Measurements from ENCODE around the gene COL12A1.

The COL12A1 gene

DNA sequence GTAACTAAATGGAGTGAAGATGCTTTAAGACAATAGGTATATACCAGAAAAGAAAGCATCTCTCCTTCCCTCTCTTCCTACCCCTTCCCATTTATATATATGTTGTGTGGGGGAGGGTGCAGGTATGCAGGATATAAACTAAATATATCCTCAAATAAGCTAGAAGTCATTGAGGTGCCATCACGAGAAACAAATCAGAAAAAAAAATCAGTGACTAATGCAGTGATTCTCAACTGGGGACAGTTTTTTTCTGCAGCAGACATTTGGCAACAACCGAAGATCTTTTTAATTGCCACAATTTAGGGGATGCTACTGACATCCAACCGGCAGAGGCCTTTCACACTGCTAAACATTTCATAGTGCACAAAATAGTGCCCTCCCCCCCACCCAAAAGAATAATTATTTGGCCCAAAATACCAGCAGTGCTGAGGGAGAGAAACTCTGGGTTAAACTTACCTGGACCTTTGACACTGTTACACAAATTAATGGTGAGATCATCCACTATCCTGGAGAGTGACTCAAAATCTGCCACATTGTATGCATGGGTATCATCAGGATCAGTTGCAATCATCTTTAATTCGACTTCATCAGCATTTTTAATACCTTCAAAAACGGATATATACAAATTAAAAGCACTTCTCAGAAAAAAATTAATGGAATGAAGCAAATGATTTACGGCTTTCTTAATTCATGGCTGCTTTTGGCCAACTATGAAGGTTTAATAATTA is 55.0 kb downstream of the COL12A1 start:
- TF ChIP-seq, protein P1, sequence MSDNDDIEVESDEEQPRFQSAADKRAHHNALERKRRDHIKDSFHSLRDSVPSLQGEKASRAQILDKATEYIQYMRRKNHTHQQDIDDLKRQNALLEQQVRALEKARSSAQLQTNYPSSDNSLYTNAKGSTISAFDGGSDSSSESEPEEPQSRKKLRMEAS (IDR thresholded peaks at IDR 0.05; ENCODE audit: low read depth, low read length), result no peak
- TF ChIP-seq MYC (IDR thresholded peaks at IDR 0.05; ENCODE audit: low read depth, low read length) (no peak), POLR2A (IDR thresholded peaks at IDR 0.05; ENCODE audit: extremely low read depth, insufficient read length) (no peak)
- TF ChIP-seq, protein P2, sequence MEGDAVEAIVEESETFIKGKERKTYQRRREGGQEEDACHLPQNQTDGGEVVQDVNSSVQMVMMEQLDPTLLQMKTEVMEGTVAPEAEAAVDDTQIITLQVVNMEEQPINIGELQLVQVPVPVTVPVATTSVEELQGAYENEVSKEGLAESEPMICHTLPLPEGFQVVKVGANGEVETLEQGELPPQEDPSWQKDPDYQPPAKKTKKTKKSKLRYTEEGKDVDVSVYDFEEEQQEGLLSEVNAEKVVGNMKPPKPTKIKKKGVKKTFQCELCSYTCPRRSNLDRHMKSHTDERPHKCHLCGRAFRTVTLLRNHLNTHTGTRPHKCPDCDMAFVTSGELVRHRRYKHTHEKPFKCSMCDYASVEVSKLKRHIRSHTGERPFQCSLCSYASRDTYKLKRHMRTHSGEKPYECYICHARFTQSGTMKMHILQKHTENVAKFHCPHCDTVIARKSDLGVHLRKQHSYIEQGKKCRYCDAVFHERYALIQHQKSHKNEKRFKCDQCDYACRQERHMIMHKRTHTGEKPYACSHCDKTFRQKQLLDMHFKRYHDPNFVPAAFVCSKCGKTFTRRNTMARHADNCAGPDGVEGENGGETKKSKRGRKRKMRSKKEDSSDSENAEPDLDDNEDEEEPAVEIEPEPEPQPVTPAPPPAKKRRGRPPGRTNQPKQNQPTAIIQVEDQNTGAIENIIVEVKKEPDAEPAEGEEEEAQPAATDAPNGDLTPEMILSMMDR (IDR thresholded peaks at IDR 0.05; ENCODE audit: low read depth, low read length), result no peak
- no peak for DNase-seq (ENCODE audit: low read depth)
- no peak overlapping the region for H3K4me3 ChIP-seq (ENCODE audit: low read depth, low read length)

DNA sequence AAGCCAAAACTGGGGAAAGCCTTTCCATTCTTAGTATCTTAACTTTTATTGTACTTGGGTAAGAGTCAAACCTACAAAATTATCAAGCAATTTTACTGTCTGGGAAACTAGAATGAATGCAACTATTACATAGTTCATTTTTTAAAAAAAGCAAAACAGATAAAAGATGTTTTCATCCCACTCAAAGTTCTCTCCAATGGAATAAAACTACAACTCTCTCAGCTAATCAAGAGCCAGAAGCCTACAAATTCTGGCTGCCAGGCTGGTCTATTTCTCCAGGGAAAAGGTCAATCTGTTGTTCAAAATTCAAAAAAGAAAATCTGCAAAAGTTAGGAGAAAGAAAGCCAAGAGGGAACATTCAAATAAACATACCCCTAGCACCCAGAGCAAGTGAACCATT is 56.2 kb downstream of the COL12A1 start:
- TF ChIP-seq, protein P1 (IDR thresholded peaks at IDR 0.05; ENCODE audit: low read depth, low read length), result no peak
- TF ChIP-seq POLR2A (IDR thresholded peaks at IDR 0.05; ENCODE audit: extremely low read depth, insufficient read length) (no peak), MYC (IDR thresholded peaks at IDR 0.05; ENCODE audit: low read depth, low read length) (no peak)
- TF ChIP-seq, protein P2 (IDR thresholded peaks at IDR 0.05; ENCODE audit: low read depth, low read length), result no peak
- H3K4me3 ChIP-seq (ENCODE audit: low read depth, low read length), result no peak overlapping the region
- no peak for DNase-seq (ENCODE audit: low read depth)

DNA sequence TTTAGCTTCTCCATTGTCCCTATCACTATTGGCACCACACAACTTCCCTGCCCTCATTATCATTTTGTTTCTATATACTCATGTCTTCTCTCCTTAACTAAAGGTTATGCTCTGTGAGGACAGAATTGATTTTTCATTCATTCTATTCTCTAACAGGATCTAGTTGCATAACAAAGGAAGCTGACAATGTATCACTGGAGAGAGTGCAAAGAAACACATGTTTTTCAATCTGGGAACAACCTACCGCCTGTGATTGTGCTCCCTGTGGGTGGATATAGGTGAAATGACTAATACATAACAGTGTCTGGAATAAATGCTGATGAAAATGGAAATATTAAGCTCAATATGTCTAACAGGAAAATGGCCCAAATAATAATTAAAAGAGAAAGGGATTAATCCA is 56.6 kb downstream of the COL12A1 start:
- no peak for DNase-seq (ENCODE audit: low read depth)
- TF ChIP-seq, protein P1 (IDR thresholded peaks at IDR 0.05; ENCODE audit: low read depth, low read length), result no peak
- no peak overlapping the region for H3K4me3 ChIP-seq (ENCODE audit: low read depth, low read length)

DNA sequence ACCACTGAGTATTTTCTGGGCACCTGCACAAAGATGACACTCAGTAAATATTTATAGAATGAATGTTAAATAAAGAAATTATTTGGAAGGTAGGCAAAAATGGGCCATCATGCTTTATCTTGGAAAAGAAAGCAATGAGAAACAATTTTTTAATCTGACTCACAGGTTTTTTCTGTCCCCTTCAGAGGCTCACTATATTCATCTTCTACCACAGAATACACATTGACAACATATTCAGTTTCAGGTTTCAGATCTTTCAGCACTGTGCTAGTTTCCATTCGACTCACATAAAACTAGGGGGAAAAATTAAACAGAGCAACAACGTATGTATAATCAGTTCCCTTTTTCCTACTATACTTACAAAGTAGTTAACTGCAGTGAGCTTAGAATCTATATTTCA is 58.3 kb downstream of the COL12A1 start:
- no peak overlapping the region for H3K4me3 ChIP-seq (ENCODE audit: low read depth, low read length)
- no peak for DNase-seq (ENCODE audit: low read depth)

DNA sequence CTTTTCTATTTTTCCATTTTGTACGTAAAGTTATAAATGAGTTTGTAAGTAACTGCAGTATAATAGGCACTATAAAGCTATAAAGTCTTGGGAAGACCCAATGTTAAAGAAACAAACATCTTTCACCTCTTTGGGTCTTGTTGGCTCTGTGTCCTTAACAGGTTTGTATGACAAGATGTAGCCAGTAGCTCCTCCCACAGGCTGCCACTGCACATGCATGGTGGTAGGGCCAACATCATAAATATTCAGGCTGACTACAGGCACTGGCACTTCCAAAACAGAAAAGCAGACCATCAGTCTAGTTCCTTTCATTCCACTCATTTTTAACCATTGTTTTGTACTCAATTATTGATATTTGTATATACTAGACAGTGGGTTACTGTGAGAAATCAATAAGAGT is 59.9 kb downstream of the COL12A1 start:
- TF ChIP-seq, protein P2 (IDR thresholded peaks at IDR 0.05; ENCODE audit: low read depth, low read length), result no peak
- TF ChIP-seq, protein P1 (IDR thresholded peaks at IDR 0.05; ENCODE audit: low read depth, low read length), result no peak
- TF ChIP-seq MYC (IDR thresholded peaks at IDR 0.05; ENCODE audit: low read depth, low read length) (no peak), POLR2A (IDR thresholded peaks at IDR 0.05; ENCODE audit: extremely low read depth, insufficient read length) (no peak)
- DNase-seq (ENCODE audit: low read depth), result peak; percentile 4
- H3K4me3 ChIP-seq (ENCODE audit: low read depth, low read length), result no peak overlapping the region

More for the DNA sequence above, 58.3 kb downstream of the COL12A1 start:
- TF ChIP-seq, protein P1 (IDR thresholded peaks at IDR 0.05; ENCODE audit: low read depth, low read length), result no peak
- TF ChIP-seq MYC (IDR thresholded peaks at IDR 0.05; ENCODE audit: low read depth, low read length) (no peak), POLR2A (IDR thresholded peaks at IDR 0.05; ENCODE audit: extremely low read depth, insufficient read length) (no peak)
- TF ChIP-seq, protein P2 (IDR thresholded peaks at IDR 0.05; ENCODE audit: low read depth, low read length), result no peak

DNA sequence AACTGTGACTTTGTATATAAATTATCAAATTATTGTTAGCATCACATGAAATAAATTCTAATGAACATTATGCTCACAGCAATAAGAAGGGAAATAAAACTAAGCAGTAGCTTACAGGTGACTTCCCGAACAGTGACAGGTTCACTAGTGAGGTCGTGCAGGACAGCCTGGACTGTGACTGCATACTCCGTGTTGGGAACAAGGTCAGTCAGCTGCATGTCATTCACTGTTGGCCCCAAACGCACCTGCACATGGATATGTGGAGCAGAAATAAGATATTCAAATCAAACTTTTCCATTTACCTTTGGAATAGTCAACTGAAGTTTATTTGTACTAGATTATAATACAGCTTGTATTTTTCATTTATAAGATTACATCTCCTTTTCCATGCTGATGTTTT is 60.6 kb downstream of the COL12A1 start:
- TF ChIP-seq, protein P2 (IDR thresholded peaks at IDR 0.05; ENCODE audit: low read depth, low read length), result no peak
- TF ChIP-seq MYC (IDR thresholded peaks at IDR 0.05; ENCODE audit: low read depth, low read length) (no peak), POLR2A (IDR thresholded peaks at IDR 0.05; ENCODE audit: extremely low read depth, insufficient read length) (no peak)
- TF ChIP-seq, protein P1 (IDR thresholded peaks at IDR 0.05; ENCODE audit: low read depth, low read length), result no peak
- no peak for DNase-seq (ENCODE audit: low read depth)

More for the DNA sequence above, 60.6 kb downstream of the COL12A1 start:
- no peak overlapping the region for H3K4me3 ChIP-seq (ENCODE audit: low read depth, low read length)
